A549 (cell line): ENCODE results near the gene NTRK2. TPM values are rescaled to one million over a fixed set of nuclear protein-coding genes. Genes with fewer than 3 reads are reported as not detected.

Source experiments
- ATAC-seq, 2 experiments: fragments of 200-7000 bp in 1 of 2; fragments of >200 bp in 1 of 2; cut with Nextera tagmentation in 1 of 2; cut with Tn5 transposase in 1 of 2; 3 replicates each; pipeline versions ENCODE4 v1.8.0 to v1.9.1; 2018 to 2020; ENCODE audit warnings: mild to moderate bottlenecking in 1 of 2, moderate library complexity in 1 of 2
- CTCF ChIA-PET: fragments of 300-600 bp; sonication (Branson Sonifier 250); formaldehyde crosslinking; extraction: SDS; loops from one replicate; lab custom pipeline; 2021; ENCODE audit warnings: antibody characterized with exemption, inconsistent platforms; lab: Yijun Ruan, JAX
- POLR2A ChIA-PET: fragments of 350-600 bp; formaldehyde crosslinking; extraction: SDS; loops from one replicate; lab custom pipeline; 2021; ENCODE audit warnings: antibody characterized with exemption, inconsistent platforms; lab: Yijun Ruan, JAX
- DNase-seq, 2 experiments: peaks; one replicate each; pipeline versions ENCODE4 v3.0.0 to v3.0.0-alpha.2; 2011 to 2016; ENCODE audit warnings: low read depth in 1 of 2, low spot score in 1 of 2
- FAIRE-seq: peaks from 2 replicates; lab custom pipeline; 2011; peaks lifted over from hg19 to GRCh38; lab: Jason Lieb, UNC
- H3K27ac ChIP-seq, 2 experiments: fragments of >200 bp; sonication (Bioruptor Twin); formaldehyde crosslinking; 3 replicates each; pipeline ENCODE4 v1.5.1; 2016 to 2017
- H3K4me1 ChIP-seq: fragments of >200 bp; sonication (Bioruptor Twin); formaldehyde crosslinking; 3 replicates; pipeline ENCODE4 v1.6.1; 2016
- H3K4me2 ChIP-seq: fragments of >200 bp; sonication (Bioruptor Twin); formaldehyde crosslinking; 3 replicates; pipeline ENCODE4 v1.6.1; 2016
- H3K4me3 ChIP-seq: fragments of >200 bp; sonication (Bioruptor Twin); formaldehyde crosslinking; 3 replicates; pipeline ENCODE4 v1.5.1; 2016
- H3K9me3 ChIP-seq: fragments of >200 bp; sonication (Bioruptor Twin); formaldehyde crosslinking; 3 replicates; pipeline ENCODE4 v1.6.1; 2016
- CBX2 ChIP-seq: fragments of 200-600 bp; sonication (generic); IDR thresholded peaks from 2 replicates; pipeline ENCODE4 v1.6.1; 2016; ENCODE audit warnings: low read depth, mild to moderate bottlenecking, borderline replicate concordance
- ESRRA ChIP-seq: fragments of 150-350 bp; IDR thresholded peaks from 2 replicates; pipeline ENCODE4 v1.6.1; 2014; ENCODE audit warnings: mild to moderate bottlenecking, low read length, borderline replicate concordance
- FOSB ChIP-seq: fragments of 250-450 bp; sonication (Bioruptor Pico); IDR thresholded peaks from 2 replicates; pipeline ENCODE4 v1.5.0; 2020; ENCODE audit warnings: mild to moderate bottlenecking, moderate library complexity
- FOXS1 ChIP-seq: fragments of 250-450 bp; sonication (Bioruptor Pico); IDR thresholded peaks from 2 replicates; pipeline ENCODE4 v1.5.0; 2020; ENCODE audit warnings: mild to moderate bottlenecking, moderate library complexity
- HDAC2 ChIP-seq: fragments of 200-600 bp; sonication (generic); IDR thresholded peaks from 2 replicates; pipeline ENCODE4 v1.6.1; 2016
- JUN ChIP-seq, 2 experiments: fragments of >200 bp; sonication (Bioruptor Twin); formaldehyde crosslinking; IDR thresholded peaks; 2 replicates in 1 of 2; 3 replicates in 1 of 2; pipeline ENCODE4 v1.6.1; 2016 to 2017
- KDM1A ChIP-seq: fragments of 200-600 bp; sonication (generic); IDR thresholded peaks from 2 replicates; pipeline ENCODE4 v1.6.1; 2016; ENCODE audit warnings: low read depth, mild to moderate bottlenecking
- KDM5A ChIP-seq: fragments of 200-600 bp; sonication (generic); IDR thresholded peaks from 2 replicates; pipeline ENCODE4 v1.6.1; 2016; ENCODE audit warnings: antibody characterized with exemption, mild to moderate bottlenecking
- MAZ ChIP-seq: fragments of 150-350 bp; IDR thresholded peaks from 2 replicates; pipeline ENCODE4 v1.6.1; 2014; ENCODE audit warnings: antibody characterized with exemption, low read depth, low read length, borderline replicate concordance
- MYC ChIP-seq: IDR thresholded peaks from 2 replicates; pipeline ENCODE4 v1.6.1; 2012; ENCODE audit warnings: mild to moderate bottlenecking, inconsistent platforms, low read length, improper control_type of control experiment, borderline replicate concordance
- NR3C1 ChIP-seq: fragments of >200 bp; sonication (Bioruptor Twin); formaldehyde crosslinking; IDR thresholded peaks from 3 replicates; pipeline ENCODE4 v1.6.1; 2017
- RARB ChIP-seq: fragments of 250-450 bp; sonication (Bioruptor Pico); IDR thresholded peaks from 2 replicates; pipeline ENCODE4 v1.8.0; 2021; ENCODE audit warnings: mild to moderate bottlenecking, moderate library complexity
- RFX5 ChIP-seq: fragments of 450-650 bp; IDR thresholded peaks from 2 replicates; pipeline ENCODE4 v1.7.1; 2014; ENCODE audit warnings: antibody characterized with exemption, mild to moderate bottlenecking, moderate library complexity
- SMC3 ChIP-seq: fragments of >200 bp; sonication (Bioruptor Twin); formaldehyde crosslinking; IDR thresholded peaks from 3 replicates; pipeline ENCODE4 v1.6.1; 2018; ENCODE audit warnings: inconsistent platforms
- SREBF2 ChIP-seq: fragments of 450-650 bp; IDR thresholded peaks from 2 replicates; pipeline ENCODE4 v1.6.1; 2014; ENCODE audit warnings: mild to moderate bottlenecking, moderate library complexity
- TFCP2L1 ChIP-seq: fragments of 250-450 bp; sonication (Bioruptor Pico); IDR thresholded peaks from 2 replicates; pipeline ENCODE4 v1.5.0; 2021; ENCODE audit warnings: mild to moderate bottlenecking
- TP53 ChIP-seq: fragments of 250-450 bp; sonication (Bioruptor Pico); IDR thresholded peaks from 2 replicates; pipeline ENCODE4 v1.5.0; 2021; ENCODE audit warnings: mild to moderate bottlenecking, moderate library complexity
- ZFP36 ChIP-seq: fragments of 450-650 bp; IDR thresholded peaks from 2 replicates; pipeline ENCODE4 v1.6.1; 2014; ENCODE audit warnings: borderline replicate concordance; ENCODE audit not compliant: partially characterized antibody
- WGBS: methylation state at CpG from one replicate; pipeline ENCODE4 v1.1.6; 2017; ENCODE audit errors: missing lambda C conversion rate; 5-methylcytosine and 5-hydroxymethylcytosine counted together
- polyA plus RNA-seq, 4 experiments: library from polyadenylated mRNA; depleted of rRNA in 3 of 4; stranded (reverse); fragments of >200 nt; fragmentation: RNase III in 1 of 4; extraction: RNeasy Plus Mini Kit Qiagen cat#74134 plus additional on column Dnase treatment in 1 of 4; gene quantifications; 2 replicates in 3 of 4; 3 replicates in 1 of 4; pipeline ENCODE4 v1.2.3, GENCODE V29; 2011 to 2017
- TF ChIP-seq, protein P1 (sequence below): fragments of 450-650 bp; IDR thresholded peaks from 2 replicates; pipeline ENCODE4 v1.6.1; 2014; ENCODE audit warnings: antibody characterized with exemption
- TF ChIP-seq, protein P2 (sequence below): fragments of 200-600 bp; sonication (generic); IDR thresholded peaks from 2 replicates; pipeline ENCODE4 v1.6.1; 2016; ENCODE audit warnings: antibody characterized with exemption, mild to moderate bottlenecking, moderate library complexity
- TF ChIP-seq, protein P3 (sequence below): fragments of >200 bp; sonication (Bioruptor Twin); formaldehyde crosslinking; IDR thresholded peaks from 3 replicates; pipeline ENCODE4 v1.6.1; 2016
- TF ChIP-seq, protein P4 (sequence below): fragments of >200 bp; sonication (Bioruptor Twin); formaldehyde crosslinking; IDR thresholded peaks from 2 replicates; pipeline ENCODE4 v1.6.1; 2016

The NTRK2 gene
- polyA plus RNA-seq, 2 of the 4 experiments (the other 2 are of a cell fraction) = 0.03 TPM

- TF ChIP-seq KDM1A = no peak
- TF ChIP-seq, protein P1, sequence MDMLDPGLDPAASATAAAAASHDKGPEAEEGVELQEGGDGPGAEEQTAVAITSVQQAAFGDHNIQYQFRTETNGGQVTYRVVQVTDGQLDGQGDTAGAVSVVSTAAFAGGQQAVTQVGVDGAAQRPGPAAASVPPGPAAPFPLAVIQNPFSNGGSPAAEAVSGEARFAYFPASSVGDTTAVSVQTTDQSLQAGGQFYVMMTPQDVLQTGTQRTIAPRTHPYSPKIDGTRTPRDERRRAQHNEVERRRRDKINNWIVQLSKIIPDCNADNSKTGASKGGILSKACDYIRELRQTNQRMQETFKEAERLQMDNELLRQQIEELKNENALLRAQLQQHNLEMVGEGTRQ = no peak
- no peak for TF ChIP-seq RFX5
- TF ChIP-seq SMC3 = no peak
- TF ChIP-seq SREBF2 = no peak
Measured at GRCh38 chr9:84862810-84863287, 193.3 kb downstream of the NTRK2 start (continued).

DNA sequence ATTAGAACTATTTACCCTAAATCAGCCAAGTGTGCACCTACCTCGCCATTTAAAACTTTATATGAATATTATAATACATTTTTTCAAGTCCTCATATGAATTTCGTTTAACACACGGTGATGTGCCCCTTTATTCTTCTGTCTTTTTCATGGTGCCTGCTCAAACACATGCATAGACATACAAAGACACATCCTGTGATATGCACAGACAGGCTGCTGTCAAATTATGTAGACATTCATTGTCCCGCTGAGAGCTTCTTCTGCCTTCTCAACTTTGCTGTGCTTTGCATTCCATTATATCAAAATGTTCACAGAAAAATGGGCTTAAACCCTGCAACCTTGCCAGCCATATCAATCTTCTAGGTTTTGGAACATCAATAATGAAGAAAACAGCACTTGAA lies 193.8 kb downstream of the NTRK2 start:
- CTCF ChIA-PET = interaction anchor here (0.6 to 1.0 kb wide), 2 partner anchors 8 to 357 kb away, joined by 3 to 5 read pairs; no protein-coding TSS in a partner anchor
- POLR2A ChIA-PET = no interaction called here
- TF ChIP-seq, protein P2, sequence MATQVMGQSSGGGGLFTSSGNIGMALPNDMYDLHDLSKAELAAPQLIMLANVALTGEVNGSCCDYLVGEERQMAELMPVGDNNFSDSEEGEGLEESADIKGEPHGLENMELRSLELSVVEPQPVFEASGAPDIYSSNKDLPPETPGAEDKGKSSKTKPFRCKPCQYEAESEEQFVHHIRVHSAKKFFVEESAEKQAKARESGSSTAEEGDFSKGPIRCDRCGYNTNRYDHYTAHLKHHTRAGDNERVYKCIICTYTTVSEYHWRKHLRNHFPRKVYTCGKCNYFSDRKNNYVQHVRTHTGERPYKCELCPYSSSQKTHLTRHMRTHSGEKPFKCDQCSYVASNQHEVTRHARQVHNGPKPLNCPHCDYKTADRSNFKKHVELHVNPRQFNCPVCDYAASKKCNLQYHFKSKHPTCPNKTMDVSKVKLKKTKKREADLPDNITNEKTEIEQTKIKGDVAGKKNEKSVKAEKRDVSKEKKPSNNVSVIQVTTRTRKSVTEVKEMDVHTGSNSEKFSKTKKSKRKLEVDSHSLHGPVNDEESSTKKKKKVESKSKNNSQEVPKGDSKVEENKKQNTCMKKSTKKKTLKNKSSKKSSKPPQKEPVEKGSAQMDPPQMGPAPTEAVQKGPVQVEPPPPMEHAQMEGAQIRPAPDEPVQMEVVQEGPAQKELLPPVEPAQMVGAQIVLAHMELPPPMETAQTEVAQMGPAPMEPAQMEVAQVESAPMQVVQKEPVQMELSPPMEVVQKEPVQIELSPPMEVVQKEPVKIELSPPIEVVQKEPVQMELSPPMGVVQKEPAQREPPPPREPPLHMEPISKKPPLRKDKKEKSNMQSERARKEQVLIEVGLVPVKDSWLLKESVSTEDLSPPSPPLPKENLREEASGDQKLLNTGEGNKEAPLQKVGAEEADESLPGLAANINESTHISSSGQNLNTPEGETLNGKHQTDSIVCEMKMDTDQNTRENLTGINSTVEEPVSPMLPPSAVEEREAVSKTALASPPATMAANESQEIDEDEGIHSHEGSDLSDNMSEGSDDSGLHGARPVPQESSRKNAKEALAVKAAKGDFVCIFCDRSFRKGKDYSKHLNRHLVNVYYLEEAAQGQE = no peak
- TF ChIP-seq, protein P3, sequence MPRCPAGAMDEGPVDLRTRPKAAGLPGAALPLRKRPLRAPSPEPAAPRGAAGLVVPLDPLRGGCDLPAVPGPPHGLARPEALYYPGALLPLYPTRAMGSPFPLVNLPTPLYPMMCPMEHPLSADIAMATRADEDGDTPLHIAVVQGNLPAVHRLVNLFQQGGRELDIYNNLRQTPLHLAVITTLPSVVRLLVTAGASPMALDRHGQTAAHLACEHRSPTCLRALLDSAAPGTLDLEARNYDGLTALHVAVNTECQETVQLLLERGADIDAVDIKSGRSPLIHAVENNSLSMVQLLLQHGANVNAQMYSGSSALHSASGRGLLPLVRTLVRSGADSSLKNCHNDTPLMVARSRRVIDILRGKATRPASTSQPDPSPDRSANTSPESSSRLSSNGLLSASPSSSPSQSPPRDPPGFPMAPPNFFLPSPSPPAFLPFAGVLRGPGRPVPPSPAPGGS = no peak
- no peak for TF ChIP-seq MAZ
- no peak for TF ChIP-seq CBX2
- TF ChIP-seq FOSB (CRISPR knock-in tag) = no peak
- no peak for TF ChIP-seq TP53 (CRISPR knock-in tag)
- TF ChIP-seq KDM5A = no peak
- no peak for TF ChIP-seq NR3C1
- no peak for TF ChIP-seq SMC3
- TF ChIP-seq JUN (IDR thresholded peaks at IDR 0.05) = no peak
- TF ChIP-seq ZFP36 = no peak
- no peak for TF ChIP-seq MYC
- TF ChIP-seq, protein P4, sequence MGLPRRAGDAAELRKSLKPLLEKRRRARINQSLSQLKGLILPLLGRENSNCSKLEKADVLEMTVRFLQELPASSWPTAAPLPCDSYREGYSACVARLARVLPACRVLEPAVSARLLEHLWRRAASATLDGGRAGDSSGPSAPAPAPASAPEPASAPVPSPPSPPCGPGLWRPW = no peak
- no peak for TF ChIP-seq ESRRA
- TF ChIP-seq KDM1A = no peak
- no peak for TF ChIP-seq RARB (CRISPR knock-in tag)
- TF ChIP-seq HDAC2 = no peak
- TF ChIP-seq TFCP2L1 = no peak
- no peak for TF ChIP-seq FOXS1 (CRISPR knock-in tag)
- DNase-seq (no peak), FAIRE-seq (no peak), ATAC-seq (no peak)
- H3K9me3 ChIP-seq = no peaks in the 10 kb centered on the region
- H3K4me1 ChIP-seq = no peaks in the 10 kb centered on the region
- H3K27ac ChIP-seq = no peak overlapping the region
- H3K4me3 ChIP-seq = no peak overlapping the region
- no peak overlapping the region for H3K4me2 ChIP-seq
- WGBS = 61% methylated on average over 4 of the region's 4 CpGs
